Spleen (tissue), 11 donors: Measurements from ENCODE around the gene LSAMP. TPM values are rescaled to one million over a fixed set of nuclear protein-coding genes. Genes with fewer than 3 reads are reported as not detected.
"Not testable (repeated sequence)": the region's sequence is repeated elsewhere in the genome, so short reads cannot be mapped to it uniquely, and the experiment has no call there.

Experiments used
- DNase-seq: peaks from one replicate; pipeline ENCODE4 v3.0.0-alpha.2; 2020
- H3K27ac ChIP-seq, 8 donors: fragments of 200-600 bp; sonication (generic) in 7 of 8; 1 replicate in 4 of 8; 2 replicates in 4 of 8; pipeline versions ENCODE4 v1.5.0 to v1.8.0; 2016 to 2021; ENCODE audit warnings: inconsistent platforms in 4 of 8, mild to moderate bottlenecking in 4 of 8, moderate library complexity in 1 of 8
- H3K27me3 ChIP-seq, 7 donors: fragments of 200-600 bp; sonication (generic) in 6 of 7; replicated peaks in 1 of 7; 1 replicate in 4 of 7; 2 replicates in 3 of 7; pipeline versions ENCODE4 v1.5.0 to v1.8.0; 2016 to 2021; ENCODE audit warnings: inconsistent platforms in 3 of 7, mild to moderate bottlenecking in 1 of 7
- H3K36me3 ChIP-seq, 6 donors: fragments of 200-600 bp; sonication (generic) in 5 of 6; 1 replicate in 4 of 6; 2 replicates in 2 of 6; pipeline versions ENCODE4 v1.5.0 to v1.8.0; 2016 to 2021; ENCODE audit warnings: inconsistent platforms in 2 of 6
- H3K4me1 ChIP-seq, 6 donors: fragments of 200-600 bp; sonication (generic) in 5 of 6; 1 replicate in 3 of 6; 2 replicates in 3 of 6; pipeline versions ENCODE4 v1.5.0 to v1.8.0; 2016 to 2021; ENCODE audit warnings: inconsistent platforms in 3 of 6
- H3K4me3 ChIP-seq, 8 donors: fragments of 200-600 bp; sonication (generic) in 7 of 8; 1 replicate in 4 of 8; 2 replicates in 4 of 8; pipeline versions ENCODE4 v1.5.0 to v1.8.0; 2016 to 2021; ENCODE audit warnings: inconsistent platforms in 4 of 8, mild to moderate bottlenecking in 4 of 8, moderate library complexity in 2 of 8
- H3K9me3 ChIP-seq, 8 donors: fragments of 200-600 bp; sonication (generic) in 7 of 8; 1 replicate in 4 of 8; 2 replicates in 4 of 8; pipeline versions ENCODE4 v1.5.0 to v1.8.0; 2016 to 2021; ENCODE audit warnings: inconsistent platforms in 4 of 8
- POLR2A ChIP-seq, 3 donors: fragments of 450-650 bp; IDR thresholded peaks; one replicate each; pipeline ENCODE4 v1.5.1; 2017; ENCODE audit warnings: antibody characterized with exemption in 3 of 3, mild to moderate bottlenecking in 1 of 3
- POLR2AphosphoS5 ChIP-seq, 3 donors: sonication (generic); formaldehyde crosslinking; IDR thresholded peaks; one replicate each; pipeline ENCODE4 v1.5.1; 2017; ENCODE audit warnings: antibody characterized with exemption in 3 of 3
- WGBS, 5 donors: extraction: QIAGEN DNeasy Blood & Tissue Kit in 3 of 5; methylation state at CpG; one replicate each; pipeline versions ENCODE4 v1.1.5 to v1.1.7; 2013 to 2018; 5-methylcytosine and 5-hydroxymethylcytosine counted together
- intact Hi-C: fragments of 100-400 bp; cut with DNase I; formaldehyde crosslinking; loops from one replicate; pipeline ENCODE4 v1.15.0; 2023; ENCODE audit warnings: low total_unique reads
- polyA plus RNA-seq, 3 donors: library from polyadenylated mRNA; stranded (reverse); fragments of 200-250 nt; gene quantifications; one replicate each; pipeline ENCODE4 v1.2.1, GENCODE V29; 2013
- total RNA-seq, 7 donors: library from RNA; depleted of rRNA in 3 of 7; stranded (reverse); fragments of >200 nt in 3 of 7; fragmentation: NEBNext Ultra II Directional in 4 of 7; extraction: Animal tissue kit (Norgen Biotek cat#: 25700) in 4 of 7; gene quantifications; one replicate each; pipeline versions ENCODE4 v1.1.0 to v1.2.1, GENCODE V29; 2016 to 2021
- TF ChIP-seq, protein P1 (sequence below), 11 experiments: fragments of 200-600 bp in 7 of 11; fragments of 450-650 bp in 4 of 11; sonication (generic) in 4 of 11; IDR thresholded peaks in 8 of 11; conservative IDR thresholded peaks in 3 of 11; 1 replicate in 7 of 11; 2 replicates in 4 of 11; pipeline versions ENCODE4 v1.4.0 to v1.8.0; 2016 to 2021; ENCODE audit warnings: antibody characterized with exemption in 11 of 11, inconsistent platforms in 4 of 11, mild to moderate bottlenecking in 1 of 11
- donor health status: healthy with polysubstance abuse.
- donor health status: DM: no; HTN: no; CAD: no; lungs with moderate emphysema.
- donor health status: DM: no; HTN: no; CAD: no.
- donor health status: Bipolar disorder and iron deficiency.
- donor health status: healthy.
- donor health status: DM: no; HTN: no; CAD: no.
- donor health status: DM: yes; HTN: yes; CAD: no.

Gene LSAMP
- total and polyA plus RNA-seq, 10 donors: 0.45 to 6.8 (median 1.3) TPM

DNA sequence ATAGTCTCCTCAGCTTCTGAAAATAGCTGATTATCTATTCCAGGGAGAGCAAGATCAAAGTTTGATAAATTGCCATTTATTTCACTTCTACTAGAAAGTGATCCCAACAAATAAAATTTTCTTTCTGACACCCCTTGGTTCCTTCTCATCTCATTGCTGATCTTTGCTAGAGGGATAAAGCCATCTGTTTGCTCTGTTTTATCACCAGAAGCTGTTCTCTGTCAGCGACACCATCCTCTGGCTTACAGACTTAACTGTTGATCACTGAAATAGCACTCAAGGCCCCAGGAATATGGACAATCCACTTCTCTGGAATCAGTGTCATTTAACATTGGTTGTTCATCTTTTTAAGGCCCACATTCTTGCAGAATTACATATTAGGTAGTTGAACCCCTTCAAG is 219.0 kb downstream of the LSAMP start:
- 73 to 87% (median 85%) methylated on average over 1 of the region's 1 CpG for WGBS, 5 donors
- Histone ChIP-seq H3K4me1 (no peaks in the 10 kb centered on the region), H3K36me3 (no peaks in the 10 kb centered on the region), H3K27me3 (no peaks in the 10 kb centered on the region), H3K9me3 (no peaks in the 10 kb centered on the region), H3K27ac (no peak overlapping the region), H3K4me3 (no peak overlapping the region)
- no peak for TF ChIP-seq POLR2A (IDR thresholded peaks at IDR 0.05)
- TF ChIP-seq, protein P1, sequence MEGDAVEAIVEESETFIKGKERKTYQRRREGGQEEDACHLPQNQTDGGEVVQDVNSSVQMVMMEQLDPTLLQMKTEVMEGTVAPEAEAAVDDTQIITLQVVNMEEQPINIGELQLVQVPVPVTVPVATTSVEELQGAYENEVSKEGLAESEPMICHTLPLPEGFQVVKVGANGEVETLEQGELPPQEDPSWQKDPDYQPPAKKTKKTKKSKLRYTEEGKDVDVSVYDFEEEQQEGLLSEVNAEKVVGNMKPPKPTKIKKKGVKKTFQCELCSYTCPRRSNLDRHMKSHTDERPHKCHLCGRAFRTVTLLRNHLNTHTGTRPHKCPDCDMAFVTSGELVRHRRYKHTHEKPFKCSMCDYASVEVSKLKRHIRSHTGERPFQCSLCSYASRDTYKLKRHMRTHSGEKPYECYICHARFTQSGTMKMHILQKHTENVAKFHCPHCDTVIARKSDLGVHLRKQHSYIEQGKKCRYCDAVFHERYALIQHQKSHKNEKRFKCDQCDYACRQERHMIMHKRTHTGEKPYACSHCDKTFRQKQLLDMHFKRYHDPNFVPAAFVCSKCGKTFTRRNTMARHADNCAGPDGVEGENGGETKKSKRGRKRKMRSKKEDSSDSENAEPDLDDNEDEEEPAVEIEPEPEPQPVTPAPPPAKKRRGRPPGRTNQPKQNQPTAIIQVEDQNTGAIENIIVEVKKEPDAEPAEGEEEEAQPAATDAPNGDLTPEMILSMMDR (IDR thresholded peaks at IDR 0.05 in 8 of 11, conservative IDR thresholded peaks at IDR 0.05 in 3 of 11): no peak
- no peak for TF ChIP-seq POLR2AphosphoS5 (IDR thresholded peaks at IDR 0.05)
- intact Hi-C loops: no loop called here
- no peak for DNase-seq

DNA sequence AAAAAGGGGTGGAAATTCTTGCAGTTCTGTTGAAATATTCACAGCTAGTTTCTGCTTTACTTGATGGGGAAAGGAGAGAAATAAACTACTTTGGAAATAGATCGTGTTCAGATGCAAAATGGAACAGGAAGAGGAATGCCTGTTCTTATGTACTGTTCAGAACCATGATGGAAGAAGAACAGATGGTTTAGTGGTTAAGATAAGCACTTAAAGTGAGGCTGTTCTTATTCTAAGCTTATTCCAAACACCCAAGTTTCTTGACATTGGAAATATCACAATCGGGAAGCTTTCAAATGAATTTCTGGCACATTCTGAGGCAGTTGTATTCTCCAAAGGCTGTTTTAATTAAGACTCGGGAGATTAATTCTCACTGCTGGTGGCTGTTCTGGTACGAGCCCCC is 228.5 kb downstream of the LSAMP start:
- no peak for DNase-seq
- Histone ChIP-seq H3K27ac (no peak overlapping the region), H3K36me3 (no peaks in the 10 kb centered on the region), H3K4me3 (no peak overlapping the region), H3K4me1 (no peaks in the 10 kb centered on the region), H3K27me3 (no peaks in the 10 kb centered on the region), H3K9me3 (peaks cover 0 to 13% (median 0%) of the 10 kb centered on the region in 8 donors)
- TF ChIP-seq POLR2AphosphoS5 (IDR thresholded peaks at IDR 0.05) (no peak), POLR2A (IDR thresholded peaks at IDR 0.05) (no peak)
- TF ChIP-seq, protein P1 (IDR thresholded peaks at IDR 0.05 in 8 of 11, conservative IDR thresholded peaks at IDR 0.05 in 3 of 11): no peak
- intact Hi-C loops: no loop called here
- 73 to 81% (median 74%) methylated on average over 4 of the region's 4 CpGs for WGBS, 5 donors

DNA sequence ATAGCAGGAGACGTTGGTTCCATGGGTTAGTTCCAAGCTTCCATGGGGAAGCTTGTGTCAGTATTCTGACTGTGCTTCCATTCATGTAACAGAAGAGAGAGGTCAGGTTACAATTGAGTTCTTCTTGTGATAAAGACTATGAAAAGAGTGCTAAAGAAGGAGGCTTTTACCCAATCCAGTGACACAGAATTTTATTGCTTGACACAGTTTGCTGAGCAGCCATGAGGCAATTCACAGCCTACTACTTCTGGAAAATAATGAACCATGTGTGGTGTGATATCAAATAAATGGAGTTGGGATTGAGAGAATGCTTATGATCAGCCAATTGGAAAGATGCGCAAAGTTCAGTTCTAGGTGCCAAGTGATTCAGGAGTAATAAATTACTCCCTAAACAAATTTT is 233.4 kb downstream of the LSAMP start:
- intact Hi-C loops: no loop called here
- H3K27me3 ChIP-seq: no peaks in the 10 kb centered on the region
- DNase-seq: no peak
- no peak overlapping the region for H3K4me3 ChIP-seq
- no peaks in the 10 kb centered on the region for H3K4me1 ChIP-seq
- H3K36me3 ChIP-seq: no peaks in the 10 kb centered on the region
- TF ChIP-seq POLR2A (IDR thresholded peaks at IDR 0.05) (no peak), POLR2AphosphoS5 (IDR thresholded peaks at IDR 0.05) (no peak)
- TF ChIP-seq, protein P1 (IDR thresholded peaks at IDR 0.05 in 8 of 11, conservative IDR thresholded peaks at IDR 0.05 in 3 of 11): no peak
- H3K9me3 ChIP-seq: peaks cover 0 to 20% (median 2%) of the 10 kb centered on the region in 8 donors
- 76 to 86% (median 82%) methylated on average over 2 of the region's 2 CpGs for WGBS, 5 donors
- H3K27ac ChIP-seq: no peak overlapping the region

DNA sequence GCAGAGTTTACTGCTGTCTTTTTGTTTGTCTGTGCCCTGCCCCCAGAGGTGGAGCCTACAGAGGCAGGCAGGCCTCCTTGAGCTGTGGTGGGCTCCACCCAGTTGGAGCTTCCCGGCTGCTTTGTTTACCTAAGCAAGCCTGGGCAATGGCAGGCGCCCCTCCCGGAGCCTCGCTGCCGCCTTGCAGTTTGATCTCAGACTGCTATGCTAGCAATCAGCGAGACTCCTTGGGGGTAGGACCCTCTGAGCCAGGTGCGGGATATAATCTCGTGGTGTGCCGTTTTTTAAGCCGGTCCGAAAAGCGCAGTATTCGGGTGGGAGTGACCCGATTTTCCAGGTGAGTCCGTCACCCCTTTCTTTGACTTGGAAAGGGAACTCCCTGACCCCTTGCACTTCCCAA is 236.5 kb downstream of the LSAMP start:
- H3K27ac ChIP-seq, H3K4me3 ChIP-seq, H3K36me3 ChIP-seq, H3K27me3 ChIP-seq, intact Hi-C loops, DNase-seq, H3K4me1 ChIP-seq: not testable (repeated sequence)
- peaks cover 0 to 20% (median 2%) of the 10 kb centered on the region in 8 donors for H3K9me3 ChIP-seq
- WGBS, 5 donors: 87 to 93% (median 88%) methylated on average over 14 to 15 of the region's 15 CpGs
